Spleen (tissue), 11 donors: ENCODE data around the gene COG7. TPM values are rescaled to one million over a fixed set of nuclear protein-coding genes. Genes with fewer than 3 reads are reported as not detected.

Source experiments
- DNase-seq: peaks from one replicate; pipeline ENCODE4 v3.0.0-alpha.2; 2020
- H3K27ac ChIP-seq, 8 donors: fragments of 200-600 bp; sonication (generic) in 7 of 8; 1 replicate in 4 of 8; 2 replicates in 4 of 8; pipeline versions ENCODE4 v1.5.0 to v1.8.0; 2016 to 2021; ENCODE audit warnings: inconsistent platforms in 4 of 8, mild to moderate bottlenecking in 4 of 8, moderate library complexity in 1 of 8
- H3K27me3 ChIP-seq, 7 donors: fragments of 200-600 bp; sonication (generic) in 6 of 7; replicated peaks in 1 of 7; 1 replicate in 4 of 7; 2 replicates in 3 of 7; pipeline versions ENCODE4 v1.5.0 to v1.8.0; 2016 to 2021; ENCODE audit warnings: inconsistent platforms in 3 of 7, mild to moderate bottlenecking in 1 of 7
- H3K36me3 ChIP-seq, 6 donors: fragments of 200-600 bp; sonication (generic) in 5 of 6; 1 replicate in 4 of 6; 2 replicates in 2 of 6; pipeline versions ENCODE4 v1.5.0 to v1.8.0; 2016 to 2021; ENCODE audit warnings: inconsistent platforms in 2 of 6
- H3K4me1 ChIP-seq, 6 donors: fragments of 200-600 bp; sonication (generic) in 5 of 6; 1 replicate in 3 of 6; 2 replicates in 3 of 6; pipeline versions ENCODE4 v1.5.0 to v1.8.0; 2016 to 2021; ENCODE audit warnings: inconsistent platforms in 3 of 6
- H3K4me3 ChIP-seq, 8 donors: fragments of 200-600 bp; sonication (generic) in 7 of 8; 1 replicate in 4 of 8; 2 replicates in 4 of 8; pipeline versions ENCODE4 v1.5.0 to v1.8.0; 2016 to 2021; ENCODE audit warnings: inconsistent platforms in 4 of 8, mild to moderate bottlenecking in 4 of 8, moderate library complexity in 2 of 8
- H3K9me3 ChIP-seq, 8 donors: fragments of 200-600 bp; sonication (generic) in 7 of 8; 1 replicate in 4 of 8; 2 replicates in 4 of 8; pipeline versions ENCODE4 v1.5.0 to v1.8.0; 2016 to 2021; ENCODE audit warnings: inconsistent platforms in 4 of 8
- POLR2A ChIP-seq, 3 donors: fragments of 450-650 bp; IDR thresholded peaks; one replicate each; pipeline ENCODE4 v1.5.1; 2017; ENCODE audit warnings: antibody characterized with exemption in 3 of 3, mild to moderate bottlenecking in 1 of 3
- POLR2AphosphoS5 ChIP-seq, 3 donors: sonication (generic); formaldehyde crosslinking; IDR thresholded peaks; one replicate each; pipeline ENCODE4 v1.5.1; 2017; ENCODE audit warnings: antibody characterized with exemption in 3 of 3
- WGBS, 5 donors: extraction: QIAGEN DNeasy Blood & Tissue Kit in 3 of 5; methylation state at CpG; one replicate each; pipeline versions ENCODE4 v1.1.5 to v1.1.7; 2013 to 2018; 5-methylcytosine and 5-hydroxymethylcytosine counted together
- intact Hi-C: fragments of 100-400 bp; cut with DNase I; formaldehyde crosslinking; loops from one replicate; pipeline ENCODE4 v1.15.0; 2023; ENCODE audit warnings: low total_unique reads
- polyA plus RNA-seq, 3 donors: library from polyadenylated mRNA; stranded (reverse); fragments of 200-250 nt; gene quantifications; one replicate each; pipeline ENCODE4 v1.2.1, GENCODE V29; 2013
- total RNA-seq, 7 donors: library from RNA; depleted of rRNA in 3 of 7; stranded (reverse); fragments of >200 nt in 3 of 7; fragmentation: NEBNext Ultra II Directional in 4 of 7; extraction: Animal tissue kit (Norgen Biotek cat#: 25700) in 4 of 7; gene quantifications; one replicate each; pipeline versions ENCODE4 v1.1.0 to v1.2.1, GENCODE V29; 2016 to 2021
- TF ChIP-seq, protein P1 (sequence below), 11 experiments: fragments of 200-600 bp in 7 of 11; fragments of 450-650 bp in 4 of 11; sonication (generic) in 4 of 11; IDR thresholded peaks in 8 of 11; conservative IDR thresholded peaks in 3 of 11; 1 replicate in 7 of 11; 2 replicates in 4 of 11; pipeline versions ENCODE4 v1.4.0 to v1.8.0; 2016 to 2021; ENCODE audit warnings: antibody characterized with exemption in 11 of 11, inconsistent platforms in 4 of 11, mild to moderate bottlenecking in 1 of 11
- donor health status: healthy with polysubstance abuse.
- donor health status: DM: no; HTN: no; CAD: no; lungs with moderate emphysema.
- donor health status: DM: no; HTN: no; CAD: no.
- donor health status: Bipolar disorder and iron deficiency.
- donor health status: healthy.
- donor health status: DM: no; HTN: no; CAD: no.
- donor health status: DM: yes; HTN: yes; CAD: no.

Gene COG7
- total and polyA plus RNA-seq, 10 donors: 9.6 to 25.5 (median 18.8) TPM

GRCh38 chr16:23500212-23500861, 47.3 kb upstream of the COG7 start:
- peak; percentile 71 for DNase-seq
- TF ChIP-seq POLR2A (IDR thresholded peaks at IDR 0.05): no peak
- peak in 1 of 3 donors; percentile 39 for TF ChIP-seq POLR2AphosphoS5 (IDR thresholded peaks at IDR 0.05)
- intact Hi-C loops: loop anchor here (10.0 kb wide), 2 partner anchors 54 to 94 kb away; partner anchors contain the start of genes EARS2, NDUFAB1 and UBFD1
- H3K27ac ChIP-seq: peak overlapping the region in 2 of 8 donors; percentile 2 to 50
- WGBS, 5 donors: 89 to 93% (median 93%) methylated on average over 16 to 20 of the region's 20 CpGs
- no peaks in the 10 kb centered on the region for H3K27me3 ChIP-seq
- H3K4me3 ChIP-seq: no peak overlapping the region
- peaks cover 61 to 100% (median 87%) of the 10 kb centered on the region in 6 donors for H3K4me1 ChIP-seq
- H3K36me3 ChIP-seq: peaks cover 0 to 46% (median 5%) of the 10 kb centered on the region in 6 donors
- H3K9me3 ChIP-seq: no peaks in the 10 kb centered on the region

- no peak for TF ChIP-seq POLR2AphosphoS5 (IDR thresholded peaks at IDR 0.05)
- TF ChIP-seq, protein P1, sequence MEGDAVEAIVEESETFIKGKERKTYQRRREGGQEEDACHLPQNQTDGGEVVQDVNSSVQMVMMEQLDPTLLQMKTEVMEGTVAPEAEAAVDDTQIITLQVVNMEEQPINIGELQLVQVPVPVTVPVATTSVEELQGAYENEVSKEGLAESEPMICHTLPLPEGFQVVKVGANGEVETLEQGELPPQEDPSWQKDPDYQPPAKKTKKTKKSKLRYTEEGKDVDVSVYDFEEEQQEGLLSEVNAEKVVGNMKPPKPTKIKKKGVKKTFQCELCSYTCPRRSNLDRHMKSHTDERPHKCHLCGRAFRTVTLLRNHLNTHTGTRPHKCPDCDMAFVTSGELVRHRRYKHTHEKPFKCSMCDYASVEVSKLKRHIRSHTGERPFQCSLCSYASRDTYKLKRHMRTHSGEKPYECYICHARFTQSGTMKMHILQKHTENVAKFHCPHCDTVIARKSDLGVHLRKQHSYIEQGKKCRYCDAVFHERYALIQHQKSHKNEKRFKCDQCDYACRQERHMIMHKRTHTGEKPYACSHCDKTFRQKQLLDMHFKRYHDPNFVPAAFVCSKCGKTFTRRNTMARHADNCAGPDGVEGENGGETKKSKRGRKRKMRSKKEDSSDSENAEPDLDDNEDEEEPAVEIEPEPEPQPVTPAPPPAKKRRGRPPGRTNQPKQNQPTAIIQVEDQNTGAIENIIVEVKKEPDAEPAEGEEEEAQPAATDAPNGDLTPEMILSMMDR (IDR thresholded peaks at IDR 0.05 in 8 of 11, conservative IDR thresholded peaks at IDR 0.05 in 3 of 11): no peak
- TF ChIP-seq POLR2A (IDR thresholded peaks at IDR 0.05): no peak
- Histone ChIP-seq H3K9me3 (no peaks in the 10 kb centered on the region), H3K27ac (peak overlapping the region in 2 of 8 donors; percentile 2 to 50), H3K36me3 (peaks cover 0 to 51% (median 11%) of the 10 kb centered on the region in 6 donors), H3K4me1 (peaks cover 56 to 95% (median 81%) of the 10 kb centered on the region in 6 donors), H3K27me3 (no peaks in the 10 kb centered on the region), H3K4me3 (no peak overlapping the region)
- peak; percentile 56 for DNase-seq
- intact Hi-C loops: loop anchor here (10.0 kb wide), 2 partner anchors 55 to 95 kb away; partner anchors contain the start of genes EARS2, NDUFAB1 and UBFD1
- 80 to 89% (median 86%) methylated on average over 7 of the region's 7 CpGs for WGBS, 5 donors
Measured at GRCh38 chr16:23499801-23500200, 46.8 kb upstream of the COG7 start.

DNA sequence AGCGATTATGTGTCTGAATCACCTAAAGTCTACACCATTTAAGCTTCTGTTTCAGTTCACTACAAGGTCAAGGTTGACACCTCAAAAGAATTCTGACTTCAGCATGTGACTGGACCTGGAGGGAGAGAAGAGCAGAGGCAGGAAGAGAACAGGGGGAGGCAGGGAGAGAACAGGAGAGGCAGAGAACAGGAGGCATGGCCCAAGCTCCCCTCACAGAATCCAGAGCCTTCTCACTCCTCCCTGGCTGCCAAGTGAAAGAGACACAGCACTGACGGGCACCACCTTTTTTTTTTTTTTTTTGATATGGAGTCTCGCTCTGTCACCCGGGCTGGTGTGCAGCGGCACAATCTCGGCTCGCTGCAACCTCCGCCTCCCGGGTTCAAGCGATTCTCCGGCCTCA, 45.9 kb upstream of the COG7 start:
- Histone ChIP-seq H3K27me3 (no peaks in the 10 kb centered on the region), H3K36me3 (peaks cover 2 to 60% (median 20%) of the 10 kb centered on the region in 6 donors), H3K9me3 (no peaks in the 10 kb centered on the region), H3K27ac (peak overlapping the region in 2 of 8 donors; percentile 26 to 50), H3K4me3 (no peak overlapping the region), H3K4me1 (peaks cover 46 to 86% (median 72%) of the 10 kb centered on the region in 6 donors)
- TF ChIP-seq POLR2AphosphoS5 (IDR thresholded peaks at IDR 0.05) (no peak), POLR2A (IDR thresholded peaks at IDR 0.05) (no peak)
- TF ChIP-seq, protein P1 (IDR thresholded peaks at IDR 0.05 in 8 of 11, conservative IDR thresholded peaks at IDR 0.05 in 3 of 11): no peak
- intact Hi-C loops: no loop called here
- WGBS, 5 donors: 86 to 92% (median 90%) methylated on average over 11 of the region's 11 CpGs
- DNase-seq: peak; percentile 36

DNA sequence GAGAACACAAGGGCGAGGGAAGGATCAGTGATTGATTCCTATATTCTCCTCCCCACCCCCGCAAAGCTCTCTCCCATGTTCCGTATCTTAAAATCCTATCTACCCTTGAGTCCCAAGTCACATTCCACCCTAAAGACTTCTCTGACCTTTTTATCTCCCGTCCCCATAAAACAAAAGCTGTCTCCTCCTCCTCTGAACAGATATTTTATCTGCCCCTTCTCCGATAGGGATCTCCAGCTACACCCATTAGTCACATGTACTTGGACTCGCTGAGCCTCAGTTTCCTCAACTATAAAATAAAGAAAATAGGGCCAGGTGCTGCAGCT, 44.5 kb upstream of the COG7 start:
- H3K27ac ChIP-seq: peak overlapping the region in 6 of 8 donors; percentile 7 to 71 (median 36)
- no peak overlapping the region for H3K4me3 ChIP-seq
- intact Hi-C loops: no loop called here
- WGBS, 5 donors: 80 to 89% (median 88%) methylated on average over 6 of the region's 6 CpGs
- DNase-seq: no peak
- TF ChIP-seq, protein P1 (IDR thresholded peaks at IDR 0.05 in 8 of 11, conservative IDR thresholded peaks at IDR 0.05 in 3 of 11): no peak
- TF ChIP-seq POLR2A (IDR thresholded peaks at IDR 0.05) (no peak), POLR2AphosphoS5 (IDR thresholded peaks at IDR 0.05) (no peak)
- H3K4me1 ChIP-seq: peaks cover 36 to 77% (median 60%) of the 10 kb centered on the region in 6 donors
- no peaks in the 10 kb centered on the region for H3K9me3 ChIP-seq
- peaks cover 2 to 73% (median 34%) of the 10 kb centered on the region in 6 donors for H3K36me3 ChIP-seq
- no peaks in the 10 kb centered on the region for H3K27me3 ChIP-seq
